ENCODE results near the gene CDC45.

DNA sequence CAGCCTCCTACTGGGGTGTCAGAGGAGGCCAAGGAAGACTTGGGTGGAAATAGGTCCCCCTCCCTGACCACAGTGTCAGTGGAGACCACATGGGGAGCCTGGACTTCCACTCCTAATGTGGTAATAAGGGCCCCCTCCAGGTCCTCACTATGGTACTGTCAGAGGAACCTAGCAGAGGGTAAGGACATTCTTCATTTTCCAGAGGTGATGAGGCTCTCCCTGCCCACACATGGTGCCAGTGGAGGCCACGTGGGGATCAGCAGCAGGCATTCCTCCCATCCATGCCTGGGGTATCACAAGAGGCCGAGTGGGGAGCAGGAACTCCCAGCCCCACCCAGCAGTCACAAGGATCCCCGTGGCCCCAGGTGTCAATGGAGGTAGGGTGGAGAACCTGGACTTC is 51.0 kb downstream of the CDC45 start:
- TF ChIP-seq, protein P1, sequence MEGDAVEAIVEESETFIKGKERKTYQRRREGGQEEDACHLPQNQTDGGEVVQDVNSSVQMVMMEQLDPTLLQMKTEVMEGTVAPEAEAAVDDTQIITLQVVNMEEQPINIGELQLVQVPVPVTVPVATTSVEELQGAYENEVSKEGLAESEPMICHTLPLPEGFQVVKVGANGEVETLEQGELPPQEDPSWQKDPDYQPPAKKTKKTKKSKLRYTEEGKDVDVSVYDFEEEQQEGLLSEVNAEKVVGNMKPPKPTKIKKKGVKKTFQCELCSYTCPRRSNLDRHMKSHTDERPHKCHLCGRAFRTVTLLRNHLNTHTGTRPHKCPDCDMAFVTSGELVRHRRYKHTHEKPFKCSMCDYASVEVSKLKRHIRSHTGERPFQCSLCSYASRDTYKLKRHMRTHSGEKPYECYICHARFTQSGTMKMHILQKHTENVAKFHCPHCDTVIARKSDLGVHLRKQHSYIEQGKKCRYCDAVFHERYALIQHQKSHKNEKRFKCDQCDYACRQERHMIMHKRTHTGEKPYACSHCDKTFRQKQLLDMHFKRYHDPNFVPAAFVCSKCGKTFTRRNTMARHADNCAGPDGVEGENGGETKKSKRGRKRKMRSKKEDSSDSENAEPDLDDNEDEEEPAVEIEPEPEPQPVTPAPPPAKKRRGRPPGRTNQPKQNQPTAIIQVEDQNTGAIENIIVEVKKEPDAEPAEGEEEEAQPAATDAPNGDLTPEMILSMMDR (IDR thresholded peaks at IDR 0.05) = no peak
- TF ChIP-seq POLR2A (IDR thresholded peaks at IDR 0.05) = no peak

Measured in tibial nerve (tissue), 3 donors.